Kasumi-1 (cell line): ENCODE results near the gene RBP3.

Experiments used
- DNase-seq, 2 experiments: peaks; one replicate each; lab custom pipeline; 2025; lab: John Stamatoyannopoulos, UW

RBP3 gene

DNA sequence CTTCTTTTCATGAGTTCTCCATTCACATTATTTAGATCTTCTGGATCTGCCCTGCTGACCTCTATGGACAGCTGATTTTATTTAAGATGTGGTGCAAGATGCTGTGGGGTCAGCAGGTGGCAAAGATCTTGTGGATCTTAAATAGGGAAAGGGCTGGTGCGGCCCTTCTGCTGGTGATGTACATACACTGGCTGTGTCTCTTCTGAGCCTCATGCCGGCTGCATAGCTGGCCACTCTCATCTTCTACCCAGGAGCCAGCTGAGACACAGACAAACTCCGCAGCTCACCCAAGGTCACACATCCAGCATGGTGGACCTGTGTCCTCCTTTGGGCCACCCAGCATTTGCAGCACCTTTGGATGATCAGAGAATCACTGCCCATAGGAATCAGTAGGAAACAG lies 9.7 kb downstream of the RBP3 start:
- DNase-seq, result no peak

- no peak for DNase-seq
Observed at GRCh38 chr10:47358457-47358856, 10.3 kb downstream of the RBP3 start.

DNA sequence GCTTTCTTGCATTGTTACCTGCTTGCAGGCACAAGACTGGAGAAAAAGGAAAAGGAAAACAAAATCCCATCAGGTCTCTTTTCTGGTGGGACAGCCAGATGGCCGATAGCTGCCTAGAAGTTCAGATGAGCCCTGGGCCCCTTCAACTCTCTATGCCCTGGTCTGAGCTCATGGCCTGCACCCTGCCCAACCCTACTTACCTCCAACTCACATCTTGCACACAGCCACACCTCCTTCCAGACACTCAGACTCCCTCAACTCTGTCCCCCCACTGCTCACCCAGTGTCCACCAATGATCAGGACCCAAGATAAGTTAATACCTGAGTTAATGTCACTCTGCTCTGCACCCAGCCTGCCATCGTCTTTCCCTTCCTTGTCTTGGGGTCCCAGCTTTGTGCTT lies 10.9 kb downstream of the RBP3 start:
- DNase-seq, result no peak

GRCh38 chr10:47359626-47360418 lies 11.7 kb downstream of the RBP3 start:
- no peak for DNase-seq

GRCh38 chr10:47360419-47361040 lies 12.4 kb downstream of the RBP3 start:
- DNase-seq, result no peak

DNA sequence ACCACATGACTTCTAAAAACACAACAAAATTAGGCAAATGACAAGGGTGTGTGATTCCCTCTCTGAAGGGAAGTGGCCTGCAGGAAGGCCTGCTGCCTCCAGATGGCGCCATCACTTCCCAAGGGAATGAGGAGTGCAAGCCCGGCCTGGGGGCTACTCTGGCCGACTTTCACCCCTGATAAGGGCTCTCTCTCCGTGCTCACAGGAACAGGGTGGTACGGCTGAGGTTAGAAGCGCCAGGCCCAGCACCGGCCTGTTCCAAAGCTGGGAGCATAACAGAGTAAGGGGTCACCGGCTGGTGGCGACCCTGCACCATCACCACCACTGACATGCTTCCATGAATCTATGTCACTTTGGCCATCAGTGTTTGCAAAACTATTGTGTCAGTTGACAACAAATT lies 13.1 kb downstream of the RBP3 start:
- DNase-seq, result peak; percentile 19 to 24

DNA sequence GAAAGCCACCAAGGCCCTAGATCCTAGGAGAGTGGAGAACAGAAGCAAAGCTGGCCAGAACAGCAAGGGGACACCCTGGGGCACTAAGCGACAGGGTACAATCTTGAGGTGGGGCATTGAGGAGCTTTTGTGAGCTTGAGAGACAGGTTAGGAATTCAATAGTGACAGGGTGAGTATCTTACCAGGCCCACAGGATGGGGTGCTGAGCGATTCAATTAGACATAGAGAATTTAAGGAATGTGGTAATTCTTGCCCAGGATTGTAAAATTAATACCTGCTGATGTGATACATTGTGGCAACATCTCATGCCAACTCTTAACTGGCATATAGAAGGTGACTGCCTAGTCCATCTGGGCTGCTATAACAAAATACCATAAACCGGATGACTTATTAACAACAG lies 14.0 kb downstream of the RBP3 start:
- no peak for DNase-seq

DNA sequence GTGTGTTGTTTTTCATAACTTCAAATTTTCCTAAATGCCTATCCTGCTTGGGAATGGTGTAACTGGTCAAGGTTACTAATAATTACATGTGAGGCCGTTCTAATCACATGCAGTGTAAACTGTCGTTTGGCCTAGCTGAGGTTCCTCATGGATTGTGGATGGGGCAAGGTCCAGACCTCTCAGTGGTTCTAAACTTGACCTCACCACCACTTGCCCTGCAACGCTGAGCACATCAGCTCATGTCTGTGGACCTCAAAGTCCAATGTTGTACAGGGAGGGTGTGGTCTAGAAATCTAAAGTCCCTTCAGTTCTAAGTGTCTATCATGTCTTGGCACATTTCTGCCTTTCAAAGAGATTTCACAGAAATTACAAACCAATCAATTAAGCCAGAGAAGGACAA lies 15.6 kb downstream of the RBP3 start:
- no peak for DNase-seq

DNA sequence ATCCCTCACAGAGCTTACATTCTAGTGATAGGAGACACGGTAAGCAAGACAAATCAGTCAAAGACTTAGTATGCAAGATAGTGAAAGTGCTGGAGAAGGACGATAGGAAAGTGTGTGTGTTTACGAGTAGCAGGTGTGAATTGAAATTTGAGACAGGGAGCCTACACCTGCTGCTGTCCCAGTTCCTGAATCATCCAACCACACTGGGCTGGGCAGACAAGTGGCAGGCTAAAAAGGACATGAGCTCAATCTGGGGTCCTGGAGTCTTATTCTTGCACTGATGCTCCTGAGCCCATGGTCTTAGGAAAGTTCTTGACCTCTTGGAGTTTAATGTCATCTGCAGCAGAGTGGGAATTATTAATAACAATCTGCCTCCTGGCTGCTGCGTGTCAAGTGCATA lies 16.2 kb downstream of the RBP3 start:
- DNase-seq, result no peak

- DNase-seq, result no peak
Observed at GRCh38 chr10:47364911-47365310, 16.7 kb downstream of the RBP3 start.

DNA sequence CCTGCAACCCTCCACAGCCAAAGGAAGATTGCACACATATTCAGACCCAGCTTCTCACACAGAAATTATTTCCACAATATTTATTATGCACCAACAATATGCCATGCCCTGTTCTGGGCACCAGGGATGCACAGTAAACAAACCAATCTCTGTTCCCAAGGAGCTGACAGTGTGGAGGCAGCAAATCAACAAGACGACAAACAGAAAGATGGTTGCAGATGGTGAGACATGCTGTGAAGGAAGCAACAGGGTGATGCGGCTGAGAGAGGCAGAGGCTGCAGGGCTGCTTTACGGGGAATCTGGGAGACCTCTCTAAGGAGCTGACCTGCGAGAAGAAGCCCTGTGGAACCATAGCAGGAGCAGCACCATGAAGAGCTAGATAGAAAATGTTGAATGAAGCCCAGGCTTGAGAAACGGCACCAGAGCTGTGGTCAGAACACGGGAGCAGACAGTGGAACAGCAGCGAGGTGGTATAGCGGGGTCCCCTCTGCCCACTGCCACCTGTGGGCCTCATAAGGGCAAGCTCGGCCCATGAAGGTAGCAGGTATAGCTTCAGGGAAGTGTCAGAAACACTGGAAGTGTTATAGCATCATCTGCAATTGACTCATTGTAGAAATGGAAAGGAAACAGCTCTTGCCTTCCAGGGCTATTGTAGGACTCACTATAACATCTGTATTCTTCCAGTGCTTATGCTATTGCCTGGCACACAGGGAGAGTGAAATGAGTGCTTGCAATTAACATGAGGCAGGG lies 17.4 kb downstream of the RBP3 start:
- DNase-seq, result no peak

GRCh38 chr10:47366181-47366631 lies 18.0 kb downstream of the RBP3 start:
- no peak for DNase-seq

DNA sequence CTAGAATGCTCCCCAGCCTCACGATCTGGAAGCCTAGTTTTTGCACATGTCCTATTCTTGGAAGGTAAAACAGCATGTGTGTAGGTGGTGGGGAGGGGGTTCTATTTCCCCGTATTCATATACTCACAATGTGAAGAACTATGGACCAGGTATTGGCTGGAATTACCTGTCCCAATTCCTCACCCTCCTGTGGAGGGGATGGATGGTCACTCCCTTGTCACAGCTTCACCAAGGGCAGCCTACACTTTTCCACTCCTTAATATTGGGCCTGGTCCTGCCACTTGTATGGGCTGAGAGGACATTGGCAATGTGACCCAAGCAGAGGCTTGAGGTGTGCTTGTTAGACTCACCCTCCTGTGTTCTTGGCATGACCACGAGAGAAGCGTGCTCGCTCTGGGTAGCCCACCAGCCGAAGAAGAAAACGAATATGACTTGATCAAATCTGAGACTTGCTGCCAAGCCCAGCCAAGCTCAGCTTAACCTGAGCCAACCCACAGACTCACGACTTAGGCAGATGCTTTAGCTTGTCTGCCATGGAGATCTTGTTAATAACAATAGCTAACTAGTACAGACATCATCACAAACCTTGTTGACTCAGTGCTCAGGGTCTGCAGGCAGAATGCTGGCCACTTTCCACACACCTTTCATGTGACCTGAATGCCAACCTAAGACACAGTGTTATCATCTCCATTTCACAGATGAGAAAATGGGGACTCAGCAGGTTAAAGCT lies 18.7 kb downstream of the RBP3 start:
- no peak for DNase-seq

DNA sequence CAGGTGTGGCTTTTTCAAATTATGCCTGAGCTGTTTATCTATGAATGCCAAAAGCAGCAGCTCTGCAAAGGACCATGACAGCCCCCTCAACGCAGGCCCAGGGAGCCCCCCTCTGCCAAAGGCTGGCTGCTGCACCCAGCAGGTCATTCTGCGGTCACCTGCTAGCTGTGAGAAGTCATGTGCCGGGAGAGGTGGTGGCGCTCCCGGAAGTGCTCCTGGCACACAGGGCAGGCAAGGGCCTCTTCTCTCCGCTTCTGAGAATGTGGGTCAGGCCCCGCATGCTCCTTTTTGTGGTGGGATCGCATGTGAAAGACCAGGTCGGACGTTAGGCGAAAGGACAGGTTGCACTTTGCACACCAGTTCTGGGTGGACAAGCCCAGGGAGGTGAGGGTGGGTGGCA lies 19.5 kb downstream of the RBP3 start:
- DNase-seq, result no peak

- no peak for DNase-seq
Observed at GRCh38 chr10:47368431-47369180, 20.4 kb downstream of the RBP3 start.

- no peak for DNase-seq
Observed at GRCh38 chr10:47369251-47369894, 21.2 kb downstream of the RBP3 start.

DNA sequence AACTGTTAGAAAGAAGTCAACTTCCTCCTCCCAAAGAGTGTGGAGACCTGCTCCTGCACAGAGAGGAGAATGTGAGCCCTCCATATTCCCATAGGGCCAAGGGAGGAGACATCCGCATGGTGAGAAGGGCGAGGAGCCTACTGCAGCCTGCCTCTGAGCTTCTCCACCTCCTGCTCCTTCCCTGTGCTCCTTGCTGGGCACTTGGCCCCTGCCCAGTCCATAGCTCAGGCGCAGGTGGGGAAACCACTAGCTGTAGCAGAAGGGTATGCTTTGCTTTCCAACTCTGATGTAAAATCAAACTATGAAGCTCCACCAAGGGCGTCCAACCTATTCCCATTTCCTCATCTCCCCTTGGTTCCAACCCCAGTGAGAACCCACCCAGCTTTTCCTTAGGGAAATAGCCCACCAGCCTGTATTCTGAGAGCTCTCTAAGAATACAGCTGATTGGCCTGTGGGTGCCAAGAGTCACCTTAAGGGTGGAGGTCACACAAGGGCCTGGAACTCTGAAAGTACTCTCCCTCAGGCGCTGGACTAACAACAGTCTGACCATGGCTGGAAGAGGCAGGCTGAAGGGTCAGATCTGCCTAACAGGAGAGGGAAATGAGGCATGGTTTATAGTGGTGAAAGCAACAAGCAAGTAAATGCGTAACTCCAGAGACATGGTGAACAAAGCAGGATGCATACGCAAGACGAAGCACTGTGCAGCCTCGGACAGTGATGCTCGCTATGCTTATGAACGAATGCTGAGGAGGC lies 22.0 kb downstream of the RBP3 start:
- DNase-seq, result no peak

GRCh38 chr10:47370878-47371277 lies 22.7 kb downstream of the RBP3 start:
- no peak for DNase-seq

DNA sequence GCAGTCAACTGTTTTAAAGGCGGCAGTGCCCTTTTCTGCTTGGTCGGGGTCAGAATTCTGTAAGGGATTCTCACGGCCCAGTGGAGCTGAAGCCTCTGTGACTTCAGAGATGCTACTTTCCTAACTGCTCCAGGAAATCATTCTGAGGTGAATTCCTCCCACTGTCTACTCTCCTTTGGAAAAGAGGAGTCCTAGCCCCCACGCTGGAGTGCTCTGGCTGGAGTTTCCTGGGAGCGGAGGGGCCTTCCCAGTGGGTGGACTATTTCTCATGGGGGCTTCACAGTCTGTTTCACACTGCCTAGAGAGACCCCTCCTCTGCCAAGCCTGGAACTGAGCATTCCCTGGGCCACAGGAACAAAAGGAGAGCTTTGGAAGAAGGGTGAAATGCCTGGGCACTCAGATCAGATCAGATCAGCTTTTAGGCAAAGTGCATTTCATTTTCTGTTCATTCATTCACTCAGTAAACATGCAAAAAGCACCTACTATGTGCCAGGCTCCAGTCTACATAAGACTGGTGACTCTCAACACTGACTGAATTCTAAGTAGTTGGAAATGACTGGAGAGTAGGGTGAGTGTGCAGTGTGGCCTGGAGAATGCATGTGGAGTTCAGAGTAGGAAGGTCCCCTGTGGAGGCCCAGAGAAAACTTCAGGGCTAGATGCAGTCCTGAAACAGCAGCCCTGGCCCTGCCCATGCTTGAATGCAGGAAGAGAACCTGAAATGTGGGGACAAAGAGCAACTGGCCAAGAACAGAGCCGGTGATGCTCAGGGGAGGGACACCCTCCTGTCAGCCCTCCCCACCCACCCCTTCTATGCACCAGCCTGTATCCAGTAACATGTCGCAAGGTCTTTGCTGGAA lies 23.7 kb downstream of the RBP3 start:
- DNase-seq, result no peak
